Stomach (tissue), 9 donors: Measurements from ENCODE around the gene PRR14L. TPM values are rescaled to one million over a fixed set of nuclear protein-coding genes. Genes with fewer than 3 reads are reported as not detected.

ENCODE experiments used
- DNase-seq, 2 donors: peaks; one replicate each; pipeline versions ENCODE4 v3.0.0 to v3.0.0-alpha.2; 2013 to 2019
- H3K27ac ChIP-seq, 5 donors: fragments of 200-600 bp in 4 of 5; sonication (generic) in 4 of 5; one replicate each; pipeline ENCODE4 v1.5.1; 2013 to 2019; ENCODE audit warnings: mild to moderate bottlenecking in 1 of 5, moderate library complexity in 1 of 5
- H3K27me3 ChIP-seq, 3 donors: fragments of 200-600 bp; sonication (generic); one replicate each; pipeline ENCODE4 v1.5.1; 2017 to 2019; ENCODE audit warnings: mixed run types in 1 of 3
- H3K36me3 ChIP-seq, 4 donors: fragments of 200-600 bp; sonication (generic); 1 replicate in 3 of 4; 2 replicates in 1 of 4; pipeline ENCODE4 v1.5.1; 2016 to 2019
- H3K4me1 ChIP-seq, 4 donors: fragments of 200-600 bp; sonication (generic); one replicate each; pipeline ENCODE4 v1.5.1; 2016 to 2019
- H3K4me3 ChIP-seq, 4 donors: fragments of 200-600 bp; sonication (generic) in 3 of 4; one replicate each; pipeline ENCODE4 v1.5.1; 2016 to 2019; ENCODE audit warnings: mild to moderate bottlenecking in 1 of 4
- H3K9me3 ChIP-seq, 4 donors: fragments of 200-600 bp; sonication (generic); one replicate each; pipeline ENCODE4 v1.5.1; 2016 to 2019
- EP300 ChIP-seq: sonication (generic); formaldehyde crosslinking; IDR thresholded peaks from one replicate; pipeline ENCODE4 v1.6.1; 2017; ENCODE audit warnings: antibody characterized with exemption
- POLR2A ChIP-seq, 4 donors: fragments of 450-650 bp; IDR thresholded peaks; one replicate each; pipeline ENCODE4 v1.6.1; 2016; ENCODE audit warnings: antibody characterized with exemption in 4 of 4, control low read depth in 2 of 4, mild to moderate bottlenecking in 1 of 4, moderate library complexity in 1 of 4
- POLR2AphosphoS5 ChIP-seq, 3 donors: sonication (generic); formaldehyde crosslinking; IDR thresholded peaks; one replicate each; pipeline ENCODE4 v1.6.1; 2016; ENCODE audit warnings: antibody characterized with exemption in 3 of 3
- WGBS, 5 donors: extraction: QIAGEN DNeasy Blood & Tissue Kit in 3 of 5; methylation state at CpG; one replicate each; pipeline versions ENCODE4 v1.1.5 to v1.1.7; 2013 to 2018; 5-methylcytosine and 5-hydroxymethylcytosine counted together
- intact Hi-C: fragments of 100-400 bp; cut with DNase I; formaldehyde crosslinking; loops from one replicate; pipeline ENCODE4 v1.15.1; 2023; ENCODE audit warnings: low total_unique reads
- polyA plus RNA-seq, 3 donors: library from polyadenylated mRNA; stranded (reverse); fragments of 200-250 nt; gene quantifications; one replicate each; pipeline ENCODE4 v1.2.3, GENCODE V29; 2013
- total RNA-seq, 5 donors: library from RNA; depleted of rRNA; stranded (reverse); fragments of >200 nt; gene quantifications; one replicate each; pipeline versions ENCODE4 v1.1.0 to v1.2.3, GENCODE V29; 2014 to 2016
- TF ChIP-seq, protein P1 (sequence below), 7 experiments: fragments of 450-650 bp in 4 of 7; fragments of 200-600 bp in 3 of 7; sonication (generic) in 3 of 7; IDR thresholded peaks; one replicate each; pipeline ENCODE4 v1.5.1; 2016 to 2019; ENCODE audit warnings: antibody characterized with exemption in 7 of 7, control low read depth in 2 of 7, mild to moderate bottlenecking in 1 of 7
- donor health status: healthy with polysubstance abuse.
- donor health status: Bipolar disorder and iron deficiency.
- donor health status: healthy.

Gene PRR14L
- total and polyA plus RNA-seq, 8 donors: 4.0 to 193 (median 26.6) TPM

DNA sequence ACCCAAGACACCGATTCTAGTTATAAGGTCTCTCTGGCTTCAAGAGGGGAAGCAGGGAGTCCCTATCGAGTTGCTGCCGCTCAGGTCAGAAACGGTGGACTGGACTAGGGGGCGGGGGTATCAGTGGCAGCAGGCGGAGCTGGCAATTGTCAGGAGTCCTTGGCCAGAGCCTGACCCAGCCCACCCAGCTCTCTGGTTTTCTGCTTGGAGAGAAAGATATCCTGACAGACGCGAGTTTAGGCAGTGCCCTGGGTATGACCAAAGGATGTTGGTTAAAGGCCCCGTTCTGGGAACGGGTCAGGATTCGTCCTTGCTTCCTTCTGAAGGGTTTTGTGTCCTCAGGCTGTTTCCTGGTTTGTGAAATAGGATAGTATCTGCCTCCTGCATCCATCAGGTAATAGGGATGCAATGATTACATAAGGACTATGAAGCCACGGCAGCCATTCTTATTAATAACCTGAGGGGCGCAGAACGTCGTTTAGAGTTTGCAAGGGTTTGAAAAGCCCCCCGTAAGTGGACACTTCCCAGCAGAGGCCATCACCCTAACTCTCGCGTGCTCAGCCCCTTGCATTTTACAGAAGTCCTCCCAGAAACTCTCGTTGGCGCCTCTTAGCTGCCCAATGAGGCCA lies 3.2 kb upstream of the PRR14L start:
- intact Hi-C loops: loop anchor here (10.0 kb wide), 1 partner anchor 88 kb away; the partner anchor contains the start of gene PISD
- TF ChIP-seq POLR2AphosphoS5 (IDR thresholded peaks at IDR 0.05) (no peak), EP300 (no peak), POLR2A (IDR thresholded peaks at IDR 0.05) (no peak)
- TF ChIP-seq, protein P1, sequence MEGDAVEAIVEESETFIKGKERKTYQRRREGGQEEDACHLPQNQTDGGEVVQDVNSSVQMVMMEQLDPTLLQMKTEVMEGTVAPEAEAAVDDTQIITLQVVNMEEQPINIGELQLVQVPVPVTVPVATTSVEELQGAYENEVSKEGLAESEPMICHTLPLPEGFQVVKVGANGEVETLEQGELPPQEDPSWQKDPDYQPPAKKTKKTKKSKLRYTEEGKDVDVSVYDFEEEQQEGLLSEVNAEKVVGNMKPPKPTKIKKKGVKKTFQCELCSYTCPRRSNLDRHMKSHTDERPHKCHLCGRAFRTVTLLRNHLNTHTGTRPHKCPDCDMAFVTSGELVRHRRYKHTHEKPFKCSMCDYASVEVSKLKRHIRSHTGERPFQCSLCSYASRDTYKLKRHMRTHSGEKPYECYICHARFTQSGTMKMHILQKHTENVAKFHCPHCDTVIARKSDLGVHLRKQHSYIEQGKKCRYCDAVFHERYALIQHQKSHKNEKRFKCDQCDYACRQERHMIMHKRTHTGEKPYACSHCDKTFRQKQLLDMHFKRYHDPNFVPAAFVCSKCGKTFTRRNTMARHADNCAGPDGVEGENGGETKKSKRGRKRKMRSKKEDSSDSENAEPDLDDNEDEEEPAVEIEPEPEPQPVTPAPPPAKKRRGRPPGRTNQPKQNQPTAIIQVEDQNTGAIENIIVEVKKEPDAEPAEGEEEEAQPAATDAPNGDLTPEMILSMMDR (IDR thresholded peaks at IDR 0.05): no peak
- peak overlapping the region; percentile 87 to 96 (median 95) for H3K27ac ChIP-seq
- no peaks in the 10 kb centered on the region for H3K27me3 ChIP-seq
- no peaks in the 10 kb centered on the region for H3K9me3 ChIP-seq
- peak overlapping the region; percentile 68 to 88 (median 81) for H3K4me3 ChIP-seq
- DNase-seq: peak; percentile 31 to 81
- WGBS, 5 donors: 6 to 10% (median 9%) methylated on average over 19 to 20 of the region's 20 CpGs
- peaks cover 0 to 7% (median 3%) of the 10 kb centered on the region in 4 donors for H3K36me3 ChIP-seq
- H3K4me1 ChIP-seq: peaks cover 36 to 74% (median 57%) of the 10 kb centered on the region in 4 donors

DNA sequence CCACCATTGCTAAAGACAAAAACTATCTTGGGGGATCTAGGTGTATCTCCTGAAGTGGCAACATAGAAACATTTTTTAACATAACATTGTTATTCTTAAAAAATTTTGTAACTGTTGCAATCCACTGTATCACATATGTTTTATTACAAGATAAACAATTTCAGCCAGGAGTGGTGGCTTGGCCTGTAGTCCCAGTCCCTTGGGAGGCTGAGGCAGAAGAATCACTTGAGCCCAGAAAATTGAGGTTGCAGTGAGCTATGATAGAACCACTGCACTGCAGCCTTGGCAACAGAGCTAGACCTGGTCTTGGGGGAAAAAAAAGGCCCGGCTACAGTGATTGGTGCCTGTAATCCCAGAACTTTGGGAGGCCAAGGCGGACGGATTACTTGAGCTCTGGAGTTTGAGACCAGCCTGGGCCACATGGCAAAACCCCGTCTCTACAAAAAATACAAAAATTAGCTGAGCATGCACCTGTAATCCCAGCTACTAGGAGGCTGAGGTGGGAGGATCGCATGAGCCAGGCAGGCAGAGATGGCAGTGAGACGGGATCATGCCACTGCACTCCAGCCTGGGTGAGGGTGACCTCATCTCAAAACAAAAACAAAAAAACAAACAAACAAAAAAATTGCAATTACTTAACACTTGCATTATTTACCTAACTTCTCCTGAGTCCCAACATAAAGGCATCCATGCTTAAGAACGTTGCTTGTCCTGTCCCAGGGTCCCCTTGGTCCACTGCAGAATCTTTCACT lies 2.3 kb upstream of the PRR14L start:
- WGBS, 5 donors: 81 to 87% (median 84%) methylated on average over 7 of the region's 7 CpGs
- Histone ChIP-seq H3K36me3 (peaks cover 0 to 3% (median under 1%) of the 10 kb centered on the region in 4 donors), H3K9me3 (no peaks in the 10 kb centered on the region), H3K27ac (peak overlapping the region in 4 of 5 donors; percentile 94 to 96 (median 95)), H3K27me3 (no peaks in the 10 kb centered on the region), H3K4me1 (peaks cover 36 to 81% (median 61%) of the 10 kb centered on the region in 4 donors), H3K4me3 (peak overlapping the region in 1 of 4 donors; percentile 76)
- DNase-seq: peak in 1 of 2 donors; percentile 12
- TF ChIP-seq, protein P1 (IDR thresholded peaks at IDR 0.05): no peak
- TF ChIP-seq EP300 (no peak), POLR2A (IDR thresholded peaks at IDR 0.05) (no peak), POLR2AphosphoS5 (IDR thresholded peaks at IDR 0.05) (no peak)
- intact Hi-C loops: loop anchor here (10.0 kb wide), 1 partner anchor 87 kb away; the partner anchor contains the start of gene PISD

DNA sequence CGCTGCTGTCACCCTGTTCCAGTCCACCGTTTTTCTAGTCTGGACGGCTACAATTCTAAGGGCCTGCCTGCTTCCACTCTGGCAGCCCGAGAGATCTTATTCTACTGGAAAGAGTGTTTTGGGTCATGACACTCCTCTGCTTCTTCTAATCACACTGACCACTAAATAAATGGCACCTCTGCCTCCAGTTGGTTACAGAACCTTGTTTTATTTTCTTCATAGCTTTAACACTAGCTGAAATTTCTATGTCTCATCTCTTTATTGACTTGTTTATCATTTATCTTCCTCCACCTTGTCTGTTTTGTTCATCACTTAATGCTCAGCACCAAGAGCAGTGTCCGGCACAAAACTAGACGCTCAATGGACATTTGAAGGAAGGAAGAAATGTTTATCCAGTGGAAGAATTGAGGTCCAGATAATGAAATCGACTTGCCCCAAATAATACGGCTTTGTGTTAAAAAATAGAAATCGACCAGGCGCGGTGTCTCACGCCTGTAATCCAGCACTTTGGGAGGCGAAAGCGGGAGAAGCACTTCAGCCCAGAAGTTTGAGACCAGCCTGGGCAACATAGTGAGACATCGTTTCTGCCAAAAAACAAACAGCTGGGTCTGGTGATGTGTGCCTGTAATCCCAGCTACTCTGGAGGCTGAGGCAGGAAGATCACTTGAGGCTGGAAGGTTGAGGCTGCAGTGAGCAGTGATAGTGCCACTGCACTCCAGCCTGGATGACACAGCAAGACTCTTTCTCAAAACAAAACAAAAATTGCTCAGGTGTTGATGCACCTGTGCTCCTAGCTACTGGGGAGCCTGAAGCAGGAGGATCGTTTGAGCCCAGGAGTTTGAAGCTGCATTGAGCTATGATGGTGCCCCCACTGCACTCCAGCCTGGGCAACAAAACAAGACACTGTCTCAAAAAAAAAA lies 693 bp upstream of the PRR14L start:
- H3K27ac ChIP-seq: peak overlapping the region; percentile 40 to 97 (median 91)
- TF ChIP-seq EP300 (no peak), POLR2AphosphoS5 (IDR thresholded peaks at IDR 0.05) (no peak), POLR2A (IDR thresholded peaks at IDR 0.05) (no peak)
- TF ChIP-seq, protein P1 (IDR thresholded peaks at IDR 0.05): no peak
- peak in 1 of 2 donors; percentile 1 for DNase-seq
- peaks cover 0 to 12% (median 5%) of the 10 kb centered on the region in 4 donors for H3K36me3 ChIP-seq
- peaks cover 36 to 75% (median 59%) of the 10 kb centered on the region in 4 donors for H3K4me1 ChIP-seq
- no peaks in the 10 kb centered on the region for H3K27me3 ChIP-seq
- WGBS, 5 donors: 64 to 66% (median 65%) methylated on average over 16 of the region's 16 CpGs
- H3K9me3 ChIP-seq: no peaks in the 10 kb centered on the region
- H3K4me3 ChIP-seq: peak overlapping the region; percentile 78 to 98 (median 95)
- intact Hi-C loops: loop anchor here (10.0 kb wide), 1 partner anchor 86 kb away; the partner anchor contains the start of gene PISD
